ENCODE data around the gene ROBO3. TPM values are rescaled to one million over a fixed set of nuclear protein-coding genes. Genes with fewer than 3 reads are reported as not detected.

The ROBO3 gene
- total RNA-seq, 1 experiment from 2014 or later, result 30.7 TPM

DNA sequence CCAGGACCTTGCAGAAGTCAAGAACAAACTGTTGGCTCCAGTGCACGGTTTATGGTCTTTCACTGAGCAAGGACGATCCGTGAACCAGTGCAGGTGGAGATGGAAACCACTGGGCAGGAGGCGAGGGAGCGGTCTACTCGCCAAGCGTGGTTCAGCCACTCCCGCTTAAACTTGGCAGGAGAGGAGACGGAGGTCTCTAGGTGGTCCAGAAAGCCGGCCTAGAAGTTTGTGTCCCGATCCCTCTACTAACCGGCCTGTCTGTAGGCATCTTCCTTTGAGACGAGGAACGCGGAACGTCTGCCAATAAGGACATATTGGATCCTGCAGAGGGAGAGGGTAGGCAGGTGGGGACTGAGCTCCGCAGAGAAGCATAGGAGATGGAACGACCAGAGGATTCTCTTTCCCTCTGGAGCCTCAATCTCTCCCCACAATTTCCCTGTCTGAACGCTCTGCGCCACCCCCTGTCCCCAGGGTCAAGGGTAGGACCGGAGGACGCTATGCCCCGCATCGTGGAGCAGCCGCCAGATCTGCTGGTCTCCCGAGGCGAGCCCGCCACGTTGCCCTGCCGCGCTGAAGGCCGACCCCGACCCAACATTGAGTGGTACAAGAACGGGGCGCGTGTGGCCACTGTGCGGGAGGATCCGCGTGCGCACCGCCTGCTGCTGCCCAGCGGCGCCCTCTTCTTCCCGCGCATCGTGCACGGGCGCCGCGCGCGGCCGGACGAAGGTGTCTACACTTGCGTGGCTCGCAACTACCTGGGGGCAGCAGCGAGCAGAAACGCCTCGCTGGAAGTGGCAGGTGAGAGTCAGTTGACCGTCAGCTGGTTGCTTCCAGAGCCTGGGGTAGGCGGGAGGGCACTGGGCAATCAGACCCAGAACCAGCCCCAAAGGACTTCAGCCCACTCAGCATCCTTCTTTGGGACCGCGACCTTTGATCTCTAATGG is 3.4 kb downstream of the ROBO3 start:
- H3K4me2 ChIP-seq (ENCODE audit: low read length), result no peak overlapping the region
- no peaks in the 10 kb centered on the region for H4K20me1 ChIP-seq (ENCODE audit: insufficient read depth)
- H3K4me1 ChIP-seq (ENCODE audit: control insufficient read depth in 1 of 2, insufficient read depth in 2 of 2, low read length in 2 of 2), result peaks cover 0 to under 1% of the 10 kb centered on the region in 2 experiments; a peak in 2 of 4 replicates
- H3K9me2 ChIP-seq (ENCODE audit: insufficient read depth), result no peaks in the 10 kb centered on the region
- ChIA-PET POLR2A (no interaction called here), RAD21 (ENCODE audit: low non-redundant PET in 1 of 2, low total read pairs in 2 of 2, uncharacterized antibody in 2 of 2, unreplicated experiment in 2 of 2) (no interaction called here), CTCF (no interaction called here)
- no peaks in the 10 kb centered on the region for H3K9me3 ChIP-seq (ENCODE audit: control insufficient read depth in 1 of 2, insufficient read depth in 1 of 2, low read depth in 1 of 2, low read length in 2 of 2)
- no peak overlapping the region for H3K9ac ChIP-seq (ENCODE audit: low read length)
- ATAC-seq, result no peak
- H3K4me3 ChIP-seq (replicated peaks in 1 of 2; ENCODE audit: low read depth in 1 of 2, low read length in 2 of 2), result no peak overlapping the region
- H3K79me2 ChIP-seq (ENCODE audit: insufficient read depth, low read length), result no peaks in the 10 kb centered on the region
- H3K27ac ChIP-seq (ENCODE audit: low read depth, low read length), result no peak overlapping the region
- TF ChIP-seq YY1 (IDR thresholded peaks at IDR 0.05; ENCODE audit: extremely low read depth, insufficient replicate concordance, low read depth, low read length) (no peak), CEBPB (IDR thresholded peaks at IDR 0.05; ENCODE audit: low read depth) (no peak), EZH2phosphoT487 (IDR thresholded peaks at IDR 0.05; ENCODE audit: borderline replicate concordance) (no peak), FOSL1 (IDR thresholded peaks at IDR 0.05; ENCODE audit: low read depth) (no peak), EZH2 (IDR thresholded peaks at IDR 0.05) (no peak), SIN3A (IDR thresholded peaks at IDR 0.05; ENCODE audit: low read depth) (no peak), ELF1 (IDR thresholded peaks at IDR 0.05; ENCODE audit: borderline replicate concordance, low read depth) (no peak), TCF7L2 (IDR thresholded peaks at IDR 0.05; ENCODE audit: borderline replicate concordance, extremely low read depth, insufficient read depth, insufficient read length) (no peak), CBX3 (IDR thresholded peaks at IDR 0.05; ENCODE audit: low read depth) (no peak), EGR1 (IDR thresholded peaks at IDR 0.05; ENCODE audit: low read depth) (no peak)
- TF ChIP-seq, protein P1, sequence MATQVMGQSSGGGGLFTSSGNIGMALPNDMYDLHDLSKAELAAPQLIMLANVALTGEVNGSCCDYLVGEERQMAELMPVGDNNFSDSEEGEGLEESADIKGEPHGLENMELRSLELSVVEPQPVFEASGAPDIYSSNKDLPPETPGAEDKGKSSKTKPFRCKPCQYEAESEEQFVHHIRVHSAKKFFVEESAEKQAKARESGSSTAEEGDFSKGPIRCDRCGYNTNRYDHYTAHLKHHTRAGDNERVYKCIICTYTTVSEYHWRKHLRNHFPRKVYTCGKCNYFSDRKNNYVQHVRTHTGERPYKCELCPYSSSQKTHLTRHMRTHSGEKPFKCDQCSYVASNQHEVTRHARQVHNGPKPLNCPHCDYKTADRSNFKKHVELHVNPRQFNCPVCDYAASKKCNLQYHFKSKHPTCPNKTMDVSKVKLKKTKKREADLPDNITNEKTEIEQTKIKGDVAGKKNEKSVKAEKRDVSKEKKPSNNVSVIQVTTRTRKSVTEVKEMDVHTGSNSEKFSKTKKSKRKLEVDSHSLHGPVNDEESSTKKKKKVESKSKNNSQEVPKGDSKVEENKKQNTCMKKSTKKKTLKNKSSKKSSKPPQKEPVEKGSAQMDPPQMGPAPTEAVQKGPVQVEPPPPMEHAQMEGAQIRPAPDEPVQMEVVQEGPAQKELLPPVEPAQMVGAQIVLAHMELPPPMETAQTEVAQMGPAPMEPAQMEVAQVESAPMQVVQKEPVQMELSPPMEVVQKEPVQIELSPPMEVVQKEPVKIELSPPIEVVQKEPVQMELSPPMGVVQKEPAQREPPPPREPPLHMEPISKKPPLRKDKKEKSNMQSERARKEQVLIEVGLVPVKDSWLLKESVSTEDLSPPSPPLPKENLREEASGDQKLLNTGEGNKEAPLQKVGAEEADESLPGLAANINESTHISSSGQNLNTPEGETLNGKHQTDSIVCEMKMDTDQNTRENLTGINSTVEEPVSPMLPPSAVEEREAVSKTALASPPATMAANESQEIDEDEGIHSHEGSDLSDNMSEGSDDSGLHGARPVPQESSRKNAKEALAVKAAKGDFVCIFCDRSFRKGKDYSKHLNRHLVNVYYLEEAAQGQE (IDR thresholded peaks at IDR 0.05; ENCODE audit: low read depth), result no peak
- TF ChIP-seq, protein P2, sequence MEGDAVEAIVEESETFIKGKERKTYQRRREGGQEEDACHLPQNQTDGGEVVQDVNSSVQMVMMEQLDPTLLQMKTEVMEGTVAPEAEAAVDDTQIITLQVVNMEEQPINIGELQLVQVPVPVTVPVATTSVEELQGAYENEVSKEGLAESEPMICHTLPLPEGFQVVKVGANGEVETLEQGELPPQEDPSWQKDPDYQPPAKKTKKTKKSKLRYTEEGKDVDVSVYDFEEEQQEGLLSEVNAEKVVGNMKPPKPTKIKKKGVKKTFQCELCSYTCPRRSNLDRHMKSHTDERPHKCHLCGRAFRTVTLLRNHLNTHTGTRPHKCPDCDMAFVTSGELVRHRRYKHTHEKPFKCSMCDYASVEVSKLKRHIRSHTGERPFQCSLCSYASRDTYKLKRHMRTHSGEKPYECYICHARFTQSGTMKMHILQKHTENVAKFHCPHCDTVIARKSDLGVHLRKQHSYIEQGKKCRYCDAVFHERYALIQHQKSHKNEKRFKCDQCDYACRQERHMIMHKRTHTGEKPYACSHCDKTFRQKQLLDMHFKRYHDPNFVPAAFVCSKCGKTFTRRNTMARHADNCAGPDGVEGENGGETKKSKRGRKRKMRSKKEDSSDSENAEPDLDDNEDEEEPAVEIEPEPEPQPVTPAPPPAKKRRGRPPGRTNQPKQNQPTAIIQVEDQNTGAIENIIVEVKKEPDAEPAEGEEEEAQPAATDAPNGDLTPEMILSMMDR (IDR thresholded peaks at IDR 0.05 in 2 of 3, conservative IDR thresholded peaks at IDR 0.05 in 1 of 3; ENCODE audit: borderline replicate concordance in 1 of 3, insufficient read depth in 1 of 3, low read depth in 2 of 3, low read length in 2 of 3), result no peak
- TF ChIP-seq, protein P3, sequence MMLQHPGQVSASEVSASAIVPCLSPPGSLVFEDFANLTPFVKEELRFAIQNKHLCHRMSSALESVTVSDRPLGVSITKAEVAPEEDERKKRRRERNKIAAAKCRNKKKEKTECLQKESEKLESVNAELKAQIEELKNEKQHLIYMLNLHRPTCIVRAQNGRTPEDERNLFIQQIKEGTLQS (IDR thresholded peaks at IDR 0.05), result no peak
- TF ChIP-seq, protein P4, sequence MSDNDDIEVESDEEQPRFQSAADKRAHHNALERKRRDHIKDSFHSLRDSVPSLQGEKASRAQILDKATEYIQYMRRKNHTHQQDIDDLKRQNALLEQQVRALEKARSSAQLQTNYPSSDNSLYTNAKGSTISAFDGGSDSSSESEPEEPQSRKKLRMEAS (IDR thresholded peaks at IDR 0.05), result no peak
- TF ChIP-seq, protein P5, sequence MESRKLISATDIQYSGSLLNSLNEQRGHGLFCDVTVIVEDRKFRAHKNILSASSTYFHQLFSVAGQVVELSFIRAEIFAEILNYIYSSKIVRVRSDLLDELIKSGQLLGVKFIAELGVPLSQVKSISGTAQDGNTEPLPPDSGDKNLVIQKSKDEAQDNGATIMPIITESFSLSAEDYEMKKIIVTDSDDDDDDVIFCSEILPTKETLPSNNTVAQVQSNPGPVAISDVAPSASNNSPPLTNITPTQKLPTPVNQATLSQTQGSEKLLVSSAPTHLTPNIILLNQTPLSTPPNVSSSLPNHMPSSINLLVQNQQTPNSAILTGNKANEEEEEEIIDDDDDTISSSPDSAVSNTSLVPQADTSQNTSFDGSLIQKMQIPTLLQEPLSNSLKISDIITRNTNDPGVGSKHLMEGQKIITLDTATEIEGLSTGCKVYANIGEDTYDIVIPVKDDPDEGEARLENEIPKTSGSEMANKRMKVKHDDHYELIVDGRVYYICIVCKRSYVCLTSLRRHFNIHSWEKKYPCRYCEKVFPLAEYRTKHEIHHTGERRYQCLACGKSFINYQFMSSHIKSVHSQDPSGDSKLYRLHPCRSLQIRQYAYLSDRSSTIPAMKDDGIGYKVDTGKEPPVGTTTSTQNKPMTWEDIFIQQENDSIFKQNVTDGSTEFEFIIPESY (IDR thresholded peaks at IDR 0.05; ENCODE audit: extremely low read depth, insufficient replicate concordance, low read length), result no peak
- H3K27me3 ChIP-seq (ENCODE audit: insufficient read depth, low read length), result peaks cover 29% of the 10 kb centered on the region; the same call in 1 of the 2 replicates
- BruUV-seq (replicated peaks), result no TSS peak
- no peak overlapping the region for H2AFZ ChIP-seq (ENCODE audit: low read depth, low read length, poor library complexity, severe bottlenecking)
- H3K36me3 ChIP-seq (ENCODE audit: control insufficient read depth in 1 of 2, insufficient read depth in 2 of 2, low read length in 2 of 2), result no peaks in the 10 kb centered on the region
- no peak for DNase-seq (ENCODE audit: low read depth, low spot score)
- intact Hi-C loops (cut with micrococcal nuclease), result loop anchor here (10.0 kb wide), 1 partner anchor 454 kb away; no protein-coding TSS in a partner anchor
